ENCODE data around the gene DENND2C. TPM values are rescaled to one million over a fixed set of nuclear protein-coding genes. Genes with fewer than 3 reads are reported as not detected.
A peak's percentile ranks its signal among the peaks of the same experiment; 100 is the strongest.

The DENND2C gene, protein sequence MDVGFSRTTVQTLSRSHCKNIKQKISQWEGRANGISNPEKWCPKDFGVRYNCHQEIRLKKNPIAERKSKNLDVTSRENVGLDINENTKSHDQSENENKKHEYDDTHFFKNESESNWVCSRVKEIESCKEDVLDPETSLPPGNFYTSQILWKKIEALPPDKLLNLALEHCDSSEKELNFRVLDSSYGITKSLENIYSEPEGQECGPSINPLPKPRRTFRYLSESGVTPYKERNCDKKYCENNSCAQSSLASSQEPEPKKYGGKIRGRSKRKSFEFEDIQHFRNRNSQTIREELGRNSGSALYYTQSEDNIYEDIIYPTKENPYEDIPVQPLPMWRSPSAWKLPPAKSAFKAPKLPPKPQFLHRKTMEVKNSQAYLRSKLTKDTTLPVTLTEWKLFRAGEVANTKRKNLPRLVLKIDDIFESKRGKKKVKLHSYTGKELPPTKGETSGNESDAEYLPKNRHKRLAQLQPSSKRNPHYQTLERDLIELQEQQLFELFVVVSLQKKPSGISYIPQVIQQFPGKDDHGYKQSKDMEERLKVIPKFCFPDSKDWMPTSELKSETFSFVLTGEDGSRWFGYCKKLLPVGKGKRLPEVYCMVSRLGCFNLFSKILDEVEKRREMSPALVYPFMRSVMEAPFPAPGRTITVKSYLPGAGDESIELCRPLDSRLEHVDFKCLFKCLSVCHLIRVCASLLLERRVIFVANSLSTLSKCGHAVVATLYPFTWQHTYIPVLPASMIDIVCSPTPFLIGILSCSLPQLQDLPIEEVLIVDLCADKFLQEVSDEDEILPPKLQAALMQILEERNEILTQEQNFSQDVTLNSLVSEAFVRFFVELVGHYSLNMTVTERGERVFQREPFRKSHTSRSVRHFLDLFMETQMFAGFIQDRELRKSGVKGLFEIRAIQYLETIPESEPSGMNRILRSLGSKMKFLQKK
- total RNA-seq = under 1 TPM; 0.67 to 0.96 TPM

DNA sequence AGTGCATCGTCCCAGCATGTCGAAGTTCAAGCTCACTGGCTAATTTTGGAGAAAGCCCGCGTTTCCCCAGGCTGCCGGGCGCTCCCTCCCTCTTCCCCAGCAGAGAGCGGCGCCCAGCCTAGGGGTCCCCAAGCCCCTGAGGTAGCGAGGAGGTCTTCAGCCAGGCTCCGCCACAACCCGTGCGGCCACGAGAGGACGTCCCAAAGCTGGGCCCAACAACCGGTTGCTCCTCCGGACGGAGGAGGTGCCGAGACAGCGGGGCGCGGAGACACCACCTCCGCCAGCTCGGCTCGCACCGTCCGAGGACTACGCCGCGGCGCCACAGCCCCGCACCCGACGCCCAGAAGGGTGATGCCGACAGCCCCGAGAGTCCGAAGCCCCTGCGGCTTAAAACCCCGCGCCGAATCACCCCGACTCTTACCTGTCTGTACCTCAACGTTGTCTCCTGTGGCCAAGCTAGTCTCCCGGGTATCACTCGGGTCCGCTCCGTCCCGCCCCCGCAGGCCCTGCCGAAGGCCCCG, at the start of gene DENND2C:
Gene DENND2C (minus strand): TSS at position 488 of the 521 bp plus-strand sequence. CDS start 44,065 bp downstream, outside the sequence.
- Mint-ChIP-seq H3K27ac (peak within 1 kb of the TSS; percentile 68), H3K36me3 (no peaks in the 10 kb centered on the region), H3K27me3 (peaks cover 41% of the 10 kb centered on the region), H3K4me3 (peak within 1 kb of the TSS; percentile 94), H3K9me3 (no peaks in the 10 kb centered on the region), H3K4me1 (peaks cover 12% of the 10 kb centered on the region)
- DNase-seq (no peak), ATAC-seq (ENCODE audit: low read depth) (peak; percentile 62)
- POLR2A ChIA-PET = interaction anchor here (1.7 kb wide), 1 partner anchor 89 kb away, joined by 3 read pairs; no protein-coding TSS in a partner anchor

DNA sequence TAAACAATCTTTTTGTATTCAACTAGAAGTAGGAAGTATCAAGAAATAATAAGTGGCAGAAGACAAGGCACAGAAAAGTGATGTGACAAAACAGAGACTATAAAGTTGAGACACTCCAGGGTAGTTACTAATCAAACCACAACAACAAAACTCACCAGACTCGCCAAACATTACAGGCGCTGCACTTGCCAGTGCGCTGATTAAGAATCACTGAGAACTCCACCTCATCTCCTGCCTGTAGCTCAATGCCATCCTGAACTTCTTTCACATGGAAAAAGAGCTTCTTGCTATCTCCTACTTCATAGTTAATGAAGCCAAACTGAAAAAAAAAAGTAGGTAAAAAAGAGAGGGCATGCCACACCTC, 49.6 kb upstream of the DENND2C start:
- Mint-ChIP-seq H3K9me3 (no peaks in the 10 kb centered on the region), H3K4me3 (no peak overlapping the region), H3K4me1 (peaks cover 14% of the 10 kb centered on the region), H3K27ac (no peak overlapping the region), H3K36me3 (peaks cover 34% of the 10 kb centered on the region), H3K27me3 (no peaks in the 10 kb centered on the region)
- no peak for ATAC-seq (ENCODE audit: low read depth)
- POLR2A ChIA-PET = no interaction called here
- DNase-seq = no peak

DNA sequence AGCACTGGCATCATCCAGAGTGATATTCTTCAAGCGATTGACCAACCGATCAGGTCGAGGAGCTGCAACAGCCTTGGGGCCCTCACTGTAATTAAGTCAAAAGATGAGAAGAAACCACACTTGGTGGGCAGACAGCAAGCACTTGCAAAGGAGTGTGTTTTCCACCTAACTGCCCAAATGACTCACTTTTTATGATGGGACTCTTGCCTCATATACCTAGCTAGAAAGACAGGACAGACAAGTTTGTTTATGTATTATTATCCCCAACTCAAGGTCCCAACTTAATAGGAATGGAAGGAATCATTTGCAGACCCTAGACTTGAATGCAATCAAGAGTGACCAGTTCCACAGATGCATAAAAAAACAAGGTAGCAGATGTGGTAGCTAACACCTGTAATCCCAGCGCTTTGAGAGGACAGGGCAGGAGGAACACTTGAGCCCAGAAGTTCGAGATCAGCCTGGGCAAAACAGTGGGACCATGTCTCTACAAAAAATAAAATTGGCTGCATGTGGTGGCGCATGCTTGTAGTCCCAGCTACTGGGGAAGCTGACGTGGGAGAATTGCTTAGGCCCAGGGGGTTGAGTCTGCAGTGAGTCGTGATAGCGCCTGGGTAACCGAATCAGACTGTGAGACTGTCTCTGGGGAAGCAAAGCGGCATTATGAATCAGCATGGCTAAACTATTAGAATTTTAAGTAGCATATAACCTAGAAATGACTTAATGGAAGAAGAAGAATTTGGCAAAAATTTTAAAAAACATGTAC, 49.0 kb upstream of the DENND2C start:
- no peaks in the 10 kb centered on the region for H3K9me3 Mint-ChIP-seq
- ATAC-seq (ENCODE audit: low read depth) (no peak), DNase-seq (no peak)
- H3K27ac Mint-ChIP-seq = no peak overlapping the region
- peaks cover 16% of the 10 kb centered on the region for H3K4me1 Mint-ChIP-seq
- H3K36me3 Mint-ChIP-seq = peaks cover 32% of the 10 kb centered on the region
- POLR2A ChIA-PET = no interaction called here
- no peak overlapping the region for H3K4me3 Mint-ChIP-seq
- H3K27me3 Mint-ChIP-seq = no peaks in the 10 kb centered on the region

DNA sequence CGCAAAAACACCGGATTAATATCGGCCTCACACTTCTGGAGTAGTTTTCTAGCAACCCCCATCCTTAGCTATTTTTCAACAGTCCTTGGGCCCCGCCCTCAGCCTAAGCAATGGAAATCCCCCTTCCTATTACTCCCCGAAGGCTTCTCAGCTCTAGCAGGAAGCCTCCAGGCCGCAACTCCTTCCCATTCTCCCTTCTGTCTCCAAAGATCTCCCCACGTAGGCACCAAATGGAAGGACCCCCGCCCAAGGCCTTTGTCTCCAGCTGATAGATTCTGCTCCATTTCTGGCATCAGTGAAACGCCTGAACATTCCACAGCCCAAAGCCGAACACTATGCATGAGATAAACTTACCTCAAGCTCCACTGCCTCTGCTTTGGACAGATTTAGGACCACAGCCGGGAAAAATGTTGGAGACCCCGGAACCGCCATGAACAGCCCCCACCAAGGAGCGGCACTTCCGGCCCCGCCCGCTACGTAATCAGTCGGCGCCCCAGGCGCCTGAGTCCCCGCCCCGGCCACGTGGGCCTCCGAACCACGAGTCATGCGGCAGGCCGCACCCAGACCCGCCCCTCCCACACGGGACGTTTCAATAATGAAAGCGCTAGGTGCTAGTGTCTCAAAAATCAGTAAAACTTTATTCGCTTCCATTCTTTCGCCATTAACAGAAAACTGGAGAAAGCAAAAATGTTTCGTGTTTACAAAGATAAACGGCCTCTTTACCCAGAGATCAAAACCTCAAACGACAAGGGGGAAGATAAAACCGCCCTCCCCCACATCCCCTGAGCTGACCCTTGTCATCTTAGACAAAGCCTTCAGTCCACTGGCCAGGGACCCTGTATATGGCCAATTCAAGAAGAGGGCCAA, 46.7 kb upstream of the DENND2C start, which contains the start of gene NRAS:
Gene NRAS (minus strand): TSS at position 468 of the 867 bp plus-strand sequence. CDS start 611 bp downstream, outside the sequence.
- ATAC-seq (ENCODE audit: low read depth) (peak; percentile 98), DNase-seq (peak; percentile 97)
- Mint-ChIP-seq H3K27me3 (no peaks in the 10 kb centered on the region), H3K36me3 (peaks cover 23% of the 10 kb centered on the region), H3K9me3 (no peaks in the 10 kb centered on the region), H3K4me1 (peaks cover 18% of the 10 kb centered on the region), H3K4me3 (peak within 1 kb of the TSS; percentile 93), H3K27ac (peak within 1 kb of the TSS; percentile 94)
- POLR2A ChIA-PET = interaction anchor here (0.6 to 1.8 kb wide), 10 partner anchors 17 to 791 kb away, joined by 3 to 10 read pairs (median 5); partner anchors contain the start of genes CSDE1 and SIKE1

DNA sequence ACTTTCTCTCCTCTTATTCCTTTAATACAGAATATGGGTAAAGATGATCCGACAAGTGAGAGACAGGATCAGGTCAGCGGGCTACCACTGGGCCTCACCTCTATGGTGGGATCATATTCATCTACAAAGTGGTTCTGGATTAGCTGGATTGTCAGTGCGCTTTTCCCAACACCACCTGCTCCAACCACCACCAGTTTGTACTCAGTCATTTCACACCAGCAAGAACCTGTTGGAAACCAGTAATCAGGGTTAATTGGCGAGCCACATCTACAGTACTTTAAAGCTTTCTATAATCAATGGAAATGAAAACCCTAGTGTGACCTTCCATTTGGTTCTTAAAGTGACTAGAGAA, 46.1 kb upstream of the DENND2C start:
- H3K27me3 Mint-ChIP-seq = no peaks in the 10 kb centered on the region
- peak overlapping the region; percentile 94 for H3K27ac Mint-ChIP-seq
- DNase-seq (no peak), ATAC-seq (ENCODE audit: low read depth) (no peak)
- peak overlapping the region; percentile 93 for H3K4me3 Mint-ChIP-seq
- H3K9me3 Mint-ChIP-seq = no peaks in the 10 kb centered on the region
- peaks cover 19% of the 10 kb centered on the region for H3K36me3 Mint-ChIP-seq
- peaks cover 18% of the 10 kb centered on the region for H3K4me1 Mint-ChIP-seq
- POLR2A ChIA-PET = interaction anchor here (0.6 to 1.8 kb wide), 10 partner anchors 17 to 790 kb away, joined by 3 to 10 read pairs (median 5); partner anchors contain the start of genes CSDE1 and SIKE1

DNA sequence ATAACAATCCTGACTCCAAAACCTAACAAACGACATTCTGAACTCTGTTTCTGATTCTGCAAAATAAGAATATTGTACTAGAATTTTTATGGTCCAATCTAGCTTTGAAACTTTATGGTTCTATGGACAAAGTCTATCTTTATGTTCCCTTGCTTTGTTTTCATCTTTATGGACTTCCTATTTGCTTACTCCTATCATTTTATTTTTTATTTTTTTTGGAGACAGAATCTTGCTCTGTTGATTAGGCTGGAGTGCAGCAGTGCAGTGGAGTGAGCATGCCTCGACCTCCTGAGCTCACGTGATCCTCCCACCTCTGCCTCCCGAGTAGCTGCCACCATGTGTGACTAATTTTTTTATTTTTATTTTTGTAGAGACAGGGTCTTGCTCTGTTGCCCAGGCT, 43.1 kb upstream of the DENND2C start:
- Mint-ChIP-seq H3K27me3 (no peaks in the 10 kb centered on the region), H3K27ac (no peak overlapping the region), H3K4me3 (no peak overlapping the region), H3K36me3 (peaks cover 17% of the 10 kb centered on the region), H3K9me3 (no peaks in the 10 kb centered on the region), H3K4me1 (peaks cover 18% of the 10 kb centered on the region)
- DNase-seq (no peak), ATAC-seq (ENCODE audit: low read depth) (no peak)
- POLR2A ChIA-PET = no interaction called here

DNA sequence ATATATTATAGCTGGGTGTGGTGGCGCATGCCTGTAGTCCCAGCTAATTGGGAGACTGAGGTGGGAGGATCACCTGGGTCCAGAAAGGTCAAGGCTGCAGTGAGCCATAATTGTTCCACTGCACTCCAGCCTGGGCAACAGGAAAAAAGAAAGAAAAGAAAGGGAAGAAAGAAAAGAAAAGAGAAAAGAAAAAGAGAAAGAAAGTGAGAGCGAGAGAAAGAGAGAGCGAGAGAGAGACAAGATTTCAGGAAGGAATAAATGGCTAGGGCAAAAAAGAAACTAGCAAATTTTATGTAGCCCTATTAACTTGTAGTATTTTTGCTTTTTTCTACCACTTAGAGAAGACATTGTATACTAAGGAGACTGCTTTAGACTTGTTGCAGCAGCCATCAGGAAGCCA, 40.5 kb upstream of the DENND2C start:
- peaks cover 16% of the 10 kb centered on the region for H3K36me3 Mint-ChIP-seq
- POLR2A ChIA-PET = no interaction called here
- H3K27me3 Mint-ChIP-seq = no peaks in the 10 kb centered on the region

DNA sequence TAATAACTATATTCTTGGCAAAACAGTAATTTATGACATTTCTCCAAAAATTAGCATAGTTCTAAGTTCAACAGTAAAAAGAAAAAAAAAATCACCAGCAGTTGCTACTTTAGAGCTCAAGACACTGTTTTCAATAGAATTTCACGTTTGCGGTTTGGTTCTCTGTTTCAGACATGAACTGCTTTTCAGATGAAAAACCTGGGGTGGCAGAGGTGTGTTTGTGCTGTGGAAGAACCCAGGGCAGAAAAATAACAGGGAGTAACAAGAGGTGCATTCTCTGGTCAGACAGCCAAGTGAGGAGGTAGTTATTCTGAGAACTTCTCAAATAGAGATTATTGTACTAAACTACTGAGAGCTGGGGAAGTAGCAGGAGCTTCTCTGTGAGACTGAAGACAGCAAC, 37.8 kb upstream of the DENND2C start:
- POLR2A ChIA-PET = interaction anchor here (0.6 kb wide), 1 partner anchor 121 kb away, joined by 3 read pairs; no protein-coding TSS in a partner anchor
- no peak overlapping the region for H3K27ac Mint-ChIP-seq
- DNase-seq (no peak), ATAC-seq (ENCODE audit: low read depth) (no peak)
- no peaks in the 10 kb centered on the region for H3K27me3 Mint-ChIP-seq
- H3K4me1 Mint-ChIP-seq = peaks cover 5% of the 10 kb centered on the region
- no peak overlapping the region for H3K4me3 Mint-ChIP-seq
- H3K9me3 Mint-ChIP-seq = no peaks in the 10 kb centered on the region
- peaks cover 18% of the 10 kb centered on the region for H3K36me3 Mint-ChIP-seq

More for the DNA sequence above, 40.5 kb upstream of the DENND2C start:
- Mint-ChIP-seq H3K9me3 (no peaks in the 10 kb centered on the region), H3K4me1 (peaks cover 7% of the 10 kb centered on the region), H3K4me3 (no peak overlapping the region), H3K27ac (no peak overlapping the region)
- DNase-seq = no peak
- no peak for ATAC-seq (ENCODE audit: low read depth)

DNA sequence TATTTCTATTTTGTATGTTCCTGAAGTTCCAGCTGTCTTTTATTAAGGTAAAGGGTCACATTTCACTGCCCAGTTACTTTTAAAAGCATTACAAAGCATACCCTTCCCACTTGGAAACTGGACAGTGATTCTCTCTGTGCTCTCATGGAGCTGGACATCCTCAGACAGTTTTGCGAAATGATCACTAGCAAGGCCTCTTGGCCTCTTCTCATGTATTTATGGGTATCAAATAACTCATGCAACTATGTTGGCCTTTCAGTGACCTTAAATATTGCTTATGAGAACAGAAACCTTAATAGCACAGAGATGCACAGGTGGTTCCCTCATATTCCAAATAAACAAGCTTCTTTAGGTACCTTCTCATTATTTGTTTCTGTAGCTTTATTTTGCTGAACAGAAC, 33.4 kb upstream of the DENND2C start:
- DNase-seq = no peak
- H3K4me3 Mint-ChIP-seq = no peak overlapping the region
- H3K36me3 Mint-ChIP-seq = peaks cover 12% of the 10 kb centered on the region
- no peaks in the 10 kb centered on the region for H3K27me3 Mint-ChIP-seq
- no peak overlapping the region for H3K27ac Mint-ChIP-seq
- POLR2A ChIA-PET = no interaction called here
- no peaks in the 10 kb centered on the region for H3K9me3 Mint-ChIP-seq
- ATAC-seq (ENCODE audit: low read depth) = no peak
- H3K4me1 Mint-ChIP-seq = peaks cover 2% of the 10 kb centered on the region

DNA sequence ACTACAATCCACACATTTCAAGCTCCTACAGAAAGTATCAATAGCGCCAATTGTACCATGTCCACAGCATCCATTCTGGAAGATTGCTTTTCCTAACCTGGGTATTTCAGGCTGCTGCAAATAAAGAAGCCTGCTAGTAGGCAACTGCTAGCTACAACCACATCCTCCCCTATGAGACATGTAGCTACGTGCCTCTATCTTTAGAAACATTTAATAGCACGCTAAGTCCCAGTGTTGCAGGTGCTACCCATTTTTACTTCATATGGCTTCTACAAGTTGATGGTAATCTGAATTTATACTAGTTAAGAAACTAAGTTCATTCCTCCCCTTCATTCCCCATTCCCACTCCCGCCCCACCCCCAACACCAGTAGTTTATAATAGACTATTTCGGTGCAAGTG, 32.9 kb upstream of the DENND2C start:
- Mint-ChIP-seq H3K4me1 (peaks cover 2% of the 10 kb centered on the region), H3K9me3 (no peaks in the 10 kb centered on the region), H3K4me3 (no peak overlapping the region), H3K36me3 (peaks cover 10% of the 10 kb centered on the region), H3K27ac (no peak overlapping the region), H3K27me3 (no peaks in the 10 kb centered on the region)
- POLR2A ChIA-PET = no interaction called here
- ATAC-seq (ENCODE audit: low read depth) (no peak), DNase-seq (no peak)

DNA sequence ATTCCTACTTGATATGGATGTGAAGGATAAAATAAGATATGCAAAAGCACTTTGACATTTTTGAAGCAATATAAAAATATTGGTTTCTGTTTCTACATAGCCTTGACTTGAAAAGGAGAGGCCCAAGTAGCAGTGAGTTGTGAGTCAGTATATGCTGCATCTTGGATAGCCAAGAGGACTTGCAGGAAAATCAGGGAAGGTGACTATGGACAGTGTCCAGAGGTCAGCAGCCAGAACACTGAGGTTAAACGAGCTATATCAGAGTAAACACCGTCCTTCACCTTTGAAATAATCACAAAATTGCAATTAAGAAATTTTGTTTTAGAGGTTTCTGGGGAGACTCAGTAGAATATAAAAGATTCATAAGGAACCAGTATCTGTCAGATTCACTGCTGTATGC, 32.1 kb upstream of the DENND2C start:
- ATAC-seq (ENCODE audit: low read depth) = no peak
- POLR2A ChIA-PET = no interaction called here
- Mint-ChIP-seq H3K27ac (no peak overlapping the region), H3K9me3 (no peaks in the 10 kb centered on the region), H3K27me3 (peaks cover 1% of the 10 kb centered on the region), H3K4me3 (no peak overlapping the region), H3K36me3 (peaks cover 6% of the 10 kb centered on the region), H3K4me1 (peaks cover 2% of the 10 kb centered on the region)
- DNase-seq = no peak

DNA sequence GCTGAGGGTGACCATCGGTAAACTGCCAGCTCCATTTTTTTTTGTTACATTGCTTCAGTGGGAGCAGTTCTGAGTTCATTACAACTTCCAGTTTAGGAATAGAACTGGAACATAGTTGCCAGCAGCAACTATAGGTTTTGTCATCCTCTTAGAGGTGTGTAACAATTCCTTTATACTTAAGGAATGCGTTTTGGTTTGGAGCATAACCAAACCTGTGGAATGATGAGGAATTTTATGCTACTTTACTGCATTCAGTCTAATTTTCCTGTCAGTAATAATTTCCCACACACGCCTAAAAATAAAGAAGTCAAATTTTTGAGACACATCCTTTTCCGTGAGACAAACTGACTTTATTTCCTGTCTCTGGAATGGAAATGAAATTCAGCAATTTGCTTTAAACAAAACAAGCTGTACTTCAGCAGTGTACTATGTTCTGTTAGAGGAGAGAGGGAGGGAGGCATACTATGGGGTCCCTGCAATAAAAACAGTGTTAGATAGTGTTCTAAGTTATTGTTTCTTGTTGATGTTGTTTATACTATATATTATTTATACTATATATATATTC, 30.3 kb upstream of the DENND2C start:
- Mint-ChIP-seq H3K27ac (no peak overlapping the region), H3K36me3 (peaks cover 2% of the 10 kb centered on the region), H3K9me3 (no peaks in the 10 kb centered on the region), H3K4me3 (no peak overlapping the region), H3K27me3 (peaks cover 6% of the 10 kb centered on the region), H3K4me1 (peaks cover 2% of the 10 kb centered on the region)
- POLR2A ChIA-PET = interaction anchor here (0.6 kb wide), 1 partner anchor 942 kb away, joined by 10 read pairs; no protein-coding TSS in a partner anchor
- ATAC-seq (ENCODE audit: low read depth) = no peak
- no peak for DNase-seq
